Stimulated activated CD8-positive, alpha-beta memory T cell treated with anti-CD3 and anti-CD28 coated beads, Interleukin-15, amount 100 ng/mL, for 48 hours (primary cell): ENCODE measurements around the gene AFMID.
"Not testable (repeated sequence)": the region's sequence is repeated elsewhere in the genome, so short reads cannot be mapped to it uniquely, and the experiment has no call there.

Experiments
- DNase-seq, 2 donors: peaks; one replicate each; pipeline ENCODE4 v3.0.0-alpha.2; 2020; ENCODE audit warnings: low read depth in 2 of 2

AFMID gene

GRCh38 chr17:78186692-78187595 is at the start of gene AFMID, which contains the start of gene TK1:
AFMID (plus strand) TSS chr17:78187362; CDS start chr17:78187371, 9 bp downstream.
TK1 (minus strand) TSS chr17:78187052; CDS start chr17:78186994, 58 bp downstream.
- peak; percentile 95 to 96 for DNase-seq

- DNase-seq: no peak
Observed at GRCh38 chr17:78137392-78138203, 49.6 kb upstream of the AFMID start.

GRCh38 chr17:78138204-78139060 is 48.7 kb upstream of the AFMID start:
- no peak for DNase-seq

- not testable (repeated sequence) for DNase-seq
Observed at GRCh38 chr17:78139861-78140168, 47.3 kb upstream of the AFMID start.

- DNase-seq: peak; percentile 90 to 94
Observed at GRCh38 chr17:78140169-78141051, 46.8 kb upstream of the AFMID start.

GRCh38 chr17:78141437-78142118 is 45.6 kb upstream of the AFMID start:
- no peak for DNase-seq

GRCh38 chr17:78142119-78142861 is 44.9 kb upstream of the AFMID start:
- DNase-seq: no peak

- DNase-seq: no peak
Observed at GRCh38 chr17:78143214-78144146, 43.7 kb upstream of the AFMID start.

- DNase-seq: no peak
Observed at GRCh38 chr17:78144147-78144719, 42.9 kb upstream of the AFMID start.

- no peak for DNase-seq
Observed at GRCh38 chr17:78144736-78145641, 42.2 kb upstream of the AFMID start.

GRCh38 chr17:78146471-78146869 is 40.7 kb upstream of the AFMID start:
- DNase-seq: no peak

- no peak for DNase-seq
Observed at GRCh38 chr17:78146881-78147280, 40.3 kb upstream of the AFMID start.

- no peak for DNase-seq
Observed at GRCh38 chr17:78147315-78147998, 39.7 kb upstream of the AFMID start.

- DNase-seq: no peak
Observed at GRCh38 chr17:78148286-78149016, 38.7 kb upstream of the AFMID start.

GRCh38 chr17:78151514-78152008 is 35.6 kb upstream of the AFMID start:
- DNase-seq: no peak
